Heart left ventricle (tissue), 13 donors: Measurements from ENCODE around the gene CCNE1.

Experiments
- CTCF ChIP-seq, 12 donors: fragments of 200-600 bp; sonication (generic) in 4 of 12; IDR thresholded peaks; one replicate each; pipeline versions ENCODE4 v1.5.0 to v1.8.0; 2018 to 2022; ENCODE audit warnings: antibody characterized with exemption in 12 of 12, mild to moderate bottlenecking in 5 of 12
- POLR2A ChIP-seq, 2 donors: fragments of 450-650 bp; IDR thresholded peaks; one replicate each; pipeline ENCODE4 v1.6.1; 2017; ENCODE audit warnings: antibody characterized with exemption in 2 of 2, mild to moderate bottlenecking in 2 of 2, moderate library complexity in 2 of 2
- donor health status: ischemic (EF 13 %, LVEDD 7.1; RV severe dilation, severe dysfunction).
- donor health status: DM: no; HTN: yes; CAD: no.
- donor health status: DM: no; HTN: no; CAD: no.
- donor health status: ischemic (EF 25% LVEDD 6.9; RV normal size, moderate dysfunction).
- donor health status: ischemic (EF 25% LVEDD 5.7; RV mildly dilated, moderate dysfunction).
- donor health status: ischemic (EF 35%, LVEDD 5.7; RV mildly dilated, moderate dysfunction).
- donor health status: nonischemic (EF 11% LVEDD 7.7; RV severe dilation, severe dysfunction).
- donor health status: DM: yes; HTN: yes; CAD: no.
- donor health status: PGD.
- donor health status: ischemic (EF 29% LVEDD 5.4; RV normal size, mild dysfunction).
- donor health status: nonischemic (EF 23%, LVEDD 6.1; RV moderate dilation, normal function).

DNA sequence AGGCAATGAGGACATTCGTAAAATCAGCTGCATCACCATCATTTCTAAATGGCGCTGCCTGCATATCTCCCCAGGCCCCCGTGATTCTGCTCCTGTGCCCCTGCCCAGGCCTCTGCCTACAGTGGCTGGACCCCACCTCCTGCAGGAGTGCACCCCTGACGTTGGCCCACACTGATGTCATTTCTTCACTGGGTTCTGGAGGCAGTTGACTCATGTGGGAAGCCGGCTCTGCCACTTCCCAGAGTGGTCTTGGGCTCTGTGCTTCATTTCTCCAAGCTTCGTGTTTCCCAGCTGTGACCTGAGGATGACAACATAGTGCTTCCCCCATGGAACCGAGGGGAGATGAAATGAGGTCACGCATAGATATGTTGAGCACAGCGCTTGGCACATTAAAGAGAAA, 19.9 kb downstream of the CCNE1 start:
- TF ChIP-seq CTCF (IDR thresholded peaks at IDR 0.05) (no peak), POLR2A (IDR thresholded peaks at IDR 0.05) (no peak)
